ENCODE data around the gene CTNNA3.

DNA sequence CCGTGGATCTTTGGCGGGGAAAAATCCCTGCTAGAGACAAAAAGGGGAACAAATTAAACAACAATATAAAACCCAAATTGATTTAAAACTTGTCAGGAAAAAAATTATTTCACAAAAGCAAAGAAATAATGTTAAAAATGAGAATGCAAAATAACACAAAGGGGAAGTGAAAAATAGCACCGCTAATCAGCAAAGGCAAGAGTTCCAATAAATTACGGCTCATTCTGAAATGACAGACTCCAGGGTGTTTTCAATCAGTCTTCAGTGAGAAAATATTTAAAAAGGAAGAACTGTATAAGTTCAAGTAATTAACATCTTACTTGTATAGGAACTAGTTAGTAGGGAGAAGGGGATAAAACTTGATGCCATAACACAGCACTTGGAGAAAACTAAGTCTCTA lies 433.3 kb downstream of the CTNNA3 start:
- TF ChIP-seq, protein P1, sequence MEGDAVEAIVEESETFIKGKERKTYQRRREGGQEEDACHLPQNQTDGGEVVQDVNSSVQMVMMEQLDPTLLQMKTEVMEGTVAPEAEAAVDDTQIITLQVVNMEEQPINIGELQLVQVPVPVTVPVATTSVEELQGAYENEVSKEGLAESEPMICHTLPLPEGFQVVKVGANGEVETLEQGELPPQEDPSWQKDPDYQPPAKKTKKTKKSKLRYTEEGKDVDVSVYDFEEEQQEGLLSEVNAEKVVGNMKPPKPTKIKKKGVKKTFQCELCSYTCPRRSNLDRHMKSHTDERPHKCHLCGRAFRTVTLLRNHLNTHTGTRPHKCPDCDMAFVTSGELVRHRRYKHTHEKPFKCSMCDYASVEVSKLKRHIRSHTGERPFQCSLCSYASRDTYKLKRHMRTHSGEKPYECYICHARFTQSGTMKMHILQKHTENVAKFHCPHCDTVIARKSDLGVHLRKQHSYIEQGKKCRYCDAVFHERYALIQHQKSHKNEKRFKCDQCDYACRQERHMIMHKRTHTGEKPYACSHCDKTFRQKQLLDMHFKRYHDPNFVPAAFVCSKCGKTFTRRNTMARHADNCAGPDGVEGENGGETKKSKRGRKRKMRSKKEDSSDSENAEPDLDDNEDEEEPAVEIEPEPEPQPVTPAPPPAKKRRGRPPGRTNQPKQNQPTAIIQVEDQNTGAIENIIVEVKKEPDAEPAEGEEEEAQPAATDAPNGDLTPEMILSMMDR (IDR thresholded peaks at IDR 0.05; ENCODE audit: low read depth, low read length, missing input control): no peak
- no peak for TF ChIP-seq EGR1 (IDR thresholded peaks at IDR 0.05; ENCODE audit: low read depth in 2 of 2)
- no peak for TF ChIP-seq SP1 (IDR thresholded peaks at IDR 0.05)
- TF ChIP-seq TAF1 (conservative IDR thresholded peaks at IDR 0.05): no peak
